OCI-LY1 (cell line): Measurements from ENCODE around the gene SLC1A2.

Experiments used
- H2AFZ ChIP-seq: fragments of 200-600 bp; sonication (generic), shearing (Covaris generic); 2 replicates; pipeline ENCODE4 v1.6.0; 2014; ENCODE audit warnings: antibody characterized with exemption, mild to moderate bottlenecking, low read length
- H3F3A ChIP-seq: fragments of 200-600 bp; sonication (generic), shearing (Covaris generic); 2 replicates; pipeline ENCODE4 v1.6.0; 2014; ENCODE audit warnings: mild to moderate bottlenecking, antibody characterized with exemption, low read length, moderate library complexity; ENCODE audit not compliant: insufficient read depth
- H3K27ac ChIP-seq: fragments of 200-600 bp; sonication (generic); 2 replicates; pipeline ENCODE4 v1.5.1; 2014; ENCODE audit warnings: low read length, mixed run types, mild to moderate bottlenecking, low read depth; ENCODE audit not compliant: poor library complexity, severe bottlenecking
- H3K27me3 ChIP-seq: fragments of 200-600 bp; sonication (generic); 2 replicates; pipeline ENCODE4 v1.6.0; 2014; ENCODE audit warnings: antibody characterized with exemption, mild to moderate bottlenecking, low read length, moderate library complexity; ENCODE audit not compliant: insufficient read depth
- H3K36me3 ChIP-seq: fragments of 200-600 bp; sonication (generic); 2 replicates; pipeline ENCODE4 v1.6.1; 2014; ENCODE audit warnings: mild to moderate bottlenecking, antibody characterized with exemption, low read length, moderate library complexity, mixed read lengths; ENCODE audit not compliant: insufficient read depth
- H3K4me1 ChIP-seq: fragments of 200-600 bp; sonication (generic); 2 replicates; pipeline ENCODE4 v1.5.1; 2014; ENCODE audit warnings: mild to moderate bottlenecking, low read length, moderate library complexity; ENCODE audit not compliant: insufficient read depth, severe bottlenecking
- H3K4me2 ChIP-seq: fragments of 200-600 bp; sonication (generic), shearing (Covaris generic); 2 replicates; pipeline ENCODE4 v1.6.1; 2014; ENCODE audit warnings: low read length
- H3K4me3 ChIP-seq: fragments of 200-600 bp; sonication (generic); 2 replicates; pipeline ENCODE4 v1.5.1; 2014; ENCODE audit warnings: low read length, low read depth, mild to moderate bottlenecking, mixed read lengths; ENCODE audit not compliant: poor library complexity, severe bottlenecking
- H3K79me2 ChIP-seq: fragments of 200-600 bp; shearing (Covaris generic); 2 replicates; pipeline ENCODE4 v1.6.1; 2016; ENCODE audit warnings: mixed run types, low read length, mixed read lengths; ENCODE audit not compliant: insufficient read depth
- H3K9ac ChIP-seq: fragments of 200-600 bp; sonication (generic), shearing (Covaris generic); 2 replicates; pipeline ENCODE4 v1.6.1; 2014; ENCODE audit warnings: mild to moderate bottlenecking, low read length, mixed read lengths
- H3K9me2 ChIP-seq: fragments of 200-600 bp; sonication (generic), shearing (Covaris generic); 2 replicates; pipeline ENCODE4 v1.6.1; 2014; ENCODE audit warnings: low read depth, mild to moderate bottlenecking, low read length, mixed read lengths
- H3K9me3 ChIP-seq: fragments of 200-600 bp; shearing (Covaris generic); 2 replicates; pipeline ENCODE4 v1.6.1; 2014; ENCODE audit warnings: low read length, mixed read lengths
- H4K20me1 ChIP-seq: fragments of 200-600 bp; sonication (generic), shearing (Covaris generic); 2 replicates; pipeline ENCODE4 v1.6.0; 2016; ENCODE audit warnings: mild to moderate bottlenecking, low read length; ENCODE audit not compliant: insufficient read depth
- EZH2 ChIP-seq: fragments of 200-600 bp; sonication (generic), shearing (Covaris generic); IDR thresholded peaks from 2 replicates; pipeline ENCODE4 v1.8.0; 2017; ENCODE audit warnings: borderline replicate concordance, mixed run types, mild to moderate bottlenecking, antibody characterized with exemption, low read length, moderate library complexity, mixed read lengths
- TF ChIP-seq, protein P1 (sequence below): fragments of 200-600 bp; sonication (generic), shearing (Covaris generic); IDR thresholded peaks from 2 replicates; pipeline ENCODE4 v1.5.1; 2017; ENCODE audit warnings: mild to moderate bottlenecking, antibody characterized with exemption, low read length, moderate library complexity, mixed read lengths

The SLC1A2 gene

DNA sequence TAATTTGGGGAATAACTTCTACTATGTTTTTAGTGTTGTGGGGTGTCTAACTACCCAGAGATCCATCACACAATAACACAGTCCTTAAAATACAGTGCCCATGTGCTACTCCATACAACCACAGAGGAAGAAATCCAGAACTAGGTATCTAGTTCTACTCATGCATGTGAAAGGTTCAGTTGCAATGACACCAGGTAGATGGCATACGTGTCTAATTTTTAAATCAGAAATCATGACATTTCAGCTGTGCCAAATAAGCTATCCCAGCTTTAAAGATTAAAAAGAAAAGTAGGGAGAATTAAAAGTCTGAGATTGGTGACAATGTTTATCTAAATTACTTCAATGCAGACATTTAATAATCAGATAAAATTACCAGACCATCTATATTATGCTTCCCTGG is 158.2 kb downstream of the SLC1A2 start:
- H2AFZ ChIP-seq, result no peak overlapping the region
- H4K20me1 ChIP-seq, result no peaks in the 10 kb centered on the region
- TF ChIP-seq EZH2, result no peak
- TF ChIP-seq, protein P1, sequence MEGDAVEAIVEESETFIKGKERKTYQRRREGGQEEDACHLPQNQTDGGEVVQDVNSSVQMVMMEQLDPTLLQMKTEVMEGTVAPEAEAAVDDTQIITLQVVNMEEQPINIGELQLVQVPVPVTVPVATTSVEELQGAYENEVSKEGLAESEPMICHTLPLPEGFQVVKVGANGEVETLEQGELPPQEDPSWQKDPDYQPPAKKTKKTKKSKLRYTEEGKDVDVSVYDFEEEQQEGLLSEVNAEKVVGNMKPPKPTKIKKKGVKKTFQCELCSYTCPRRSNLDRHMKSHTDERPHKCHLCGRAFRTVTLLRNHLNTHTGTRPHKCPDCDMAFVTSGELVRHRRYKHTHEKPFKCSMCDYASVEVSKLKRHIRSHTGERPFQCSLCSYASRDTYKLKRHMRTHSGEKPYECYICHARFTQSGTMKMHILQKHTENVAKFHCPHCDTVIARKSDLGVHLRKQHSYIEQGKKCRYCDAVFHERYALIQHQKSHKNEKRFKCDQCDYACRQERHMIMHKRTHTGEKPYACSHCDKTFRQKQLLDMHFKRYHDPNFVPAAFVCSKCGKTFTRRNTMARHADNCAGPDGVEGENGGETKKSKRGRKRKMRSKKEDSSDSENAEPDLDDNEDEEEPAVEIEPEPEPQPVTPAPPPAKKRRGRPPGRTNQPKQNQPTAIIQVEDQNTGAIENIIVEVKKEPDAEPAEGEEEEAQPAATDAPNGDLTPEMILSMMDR, result no peak
- no peaks in the 10 kb centered on the region for H3K36me3 ChIP-seq
- no peak overlapping the region for H3K4me2 ChIP-seq
- H3K4me3 ChIP-seq, result no peak overlapping the region
- no peaks in the 10 kb centered on the region for H3K4me1 ChIP-seq
- H3K27me3 ChIP-seq, result no peaks in the 10 kb centered on the region
- no peak overlapping the region for H3K27ac ChIP-seq
- H3K9me2 ChIP-seq, result no peaks in the 10 kb centered on the region
- H3K79me2 ChIP-seq, result no peaks in the 10 kb centered on the region
- no peaks in the 10 kb centered on the region for H3F3A ChIP-seq
- no peak overlapping the region for H3K9ac ChIP-seq
- no peaks in the 10 kb centered on the region for H3K9me3 ChIP-seq

DNA sequence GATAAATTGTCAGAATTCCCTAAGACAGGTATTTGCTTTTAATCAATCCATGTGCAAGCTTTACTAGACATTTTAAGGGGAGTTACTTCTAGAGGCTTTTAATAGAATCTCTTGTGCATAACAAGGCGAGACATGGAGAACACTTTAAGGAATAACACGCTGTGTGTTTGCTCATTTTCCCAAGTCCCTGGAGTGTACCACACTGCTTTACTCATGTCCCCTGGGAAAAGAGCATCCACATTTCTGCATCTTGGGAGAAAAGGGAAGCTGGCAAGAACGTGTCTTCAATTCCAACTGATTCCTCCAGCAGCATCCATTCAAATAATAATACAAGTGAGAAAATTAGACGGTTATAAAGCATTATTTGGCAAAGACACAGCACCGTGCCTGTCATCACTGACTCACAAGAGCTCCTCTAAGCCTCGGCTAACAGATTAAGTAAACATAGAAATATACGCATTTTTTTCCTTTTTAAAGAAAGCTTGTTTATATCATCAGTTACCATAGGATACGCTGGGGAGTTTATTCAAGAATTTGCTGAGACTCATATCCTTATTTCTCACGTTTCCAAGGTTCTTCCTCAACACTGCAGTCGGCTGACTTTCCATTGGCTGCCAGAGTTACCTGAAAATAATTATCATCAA is 158.9 kb downstream of the SLC1A2 start:
- Histone ChIP-seq H3K9me3 (no peaks in the 10 kb centered on the region), H3K36me3 (no peaks in the 10 kb centered on the region), H3K4me2 (no peak overlapping the region), H3K27me3 (no peaks in the 10 kb centered on the region), H3F3A (no peaks in the 10 kb centered on the region), H2AFZ (no peak overlapping the region), H3K4me1 (no peaks in the 10 kb centered on the region), H3K9me2 (no peaks in the 10 kb centered on the region), H3K79me2 (no peaks in the 10 kb centered on the region), H3K27ac (no peak overlapping the region), H3K9ac (no peak overlapping the region), H3K4me3 (no peak overlapping the region), H4K20me1 (no peaks in the 10 kb centered on the region)
- TF ChIP-seq EZH2, result no peak
- TF ChIP-seq, protein P1, result no peak

- Histone ChIP-seq H2AFZ (no peak overlapping the region), H3K4me1 (no peaks in the 10 kb centered on the region), H3K27ac (no peak overlapping the region), H3K9me3 (no peaks in the 10 kb centered on the region), H3K4me3 (no peak overlapping the region), H3F3A (no peaks in the 10 kb centered on the region), H3K27me3 (no peaks in the 10 kb centered on the region), H3K79me2 (no peaks in the 10 kb centered on the region), H3K9me2 (no peaks in the 10 kb centered on the region), H4K20me1 (no peaks in the 10 kb centered on the region), H3K9ac (no peak overlapping the region), H3K36me3 (no peaks in the 10 kb centered on the region), H3K4me2 (no peak overlapping the region)
- TF ChIP-seq, protein P1, result no peak
- TF ChIP-seq EZH2, result no peak
Observed at GRCh38 chr11:35259529-35259928, 159.8 kb downstream of the SLC1A2 start.
